ENCODE results near the gene TMEM62. TPM values are rescaled to one million over a fixed set of nuclear protein-coding genes. Genes with fewer than 3 reads are reported as not detected.

TMEM62 gene
- total RNA-seq, 1 experiment from 2014 or later, result 7.2 TPM

GRCh38 chr15:43219929-43220928 lies 86.8 kb downstream of the TMEM62 start:
- Histone ChIP-seq H3T11ph (ENCODE audit: low read length) (no peak overlapping the region), H2BK120ac (ENCODE audit: low read depth, low read length, poor library complexity, severe bottlenecking) (no peak overlapping the region), H3K79me1 (ENCODE audit: insufficient read depth, low read depth, low read length, poor library complexity, severe bottlenecking) (no peaks in the 10 kb centered on the region), H3K27me3 (ENCODE audit: insufficient read depth, low read length) (no peaks in the 10 kb centered on the region), H4K5ac (ENCODE audit: insufficient read length, low read depth, low read length) (no peak overlapping the region), H3K23me2 (ENCODE audit: insufficient read length, low read depth, low read length, poor library complexity, severe bottlenecking) (no peaks in the 10 kb centered on the region), H2AK5ac (ENCODE audit: insufficient read length, low read length) (no peak overlapping the region), H4K20me1 (ENCODE audit: control insufficient read depth, insufficient read depth, insufficient read length) (no peaks in the 10 kb centered on the region), H3K56ac (ENCODE audit: insufficient read length, low read depth, low read length) (no peak overlapping the region), H2BK5ac (ENCODE audit: insufficient read length, low read length) (no peak overlapping the region), H3K9me3 (ENCODE audit: control insufficient read depth, low read depth, low read length) (no peaks in the 10 kb centered on the region), H2BK12ac (ENCODE audit: insufficient read length, low read depth, low read length) (no peak overlapping the region), H2BK20ac (ENCODE audit: low read depth, low read length, poor library complexity, severe bottlenecking) (no peak overlapping the region), H3K18ac (ENCODE audit: insufficient read length, low read depth, low read length) (no peak overlapping the region), H3K27ac (ENCODE audit: insufficient read length, low read depth, low read length) (no peak overlapping the region), H3K9ac (ENCODE audit: extremely low read depth, insufficient read length, low read length) (no peak overlapping the region), H3K79me2 (ENCODE audit: insufficient read depth, low read length) (no peaks in the 10 kb centered on the region), H3K4ac (ENCODE audit: low read depth, low read length) (no peak overlapping the region), H3K14ac (ENCODE audit: insufficient read depth, low read length) (no peak overlapping the region), H3K4me2 (ENCODE audit: insufficient read depth, insufficient read length, low read length) (no peak overlapping the region), H3K23ac (ENCODE audit: insufficient read length, low read depth, low read length) (no peak overlapping the region), H3K4me1 (ENCODE audit: insufficient read depth, low read length) (no peaks in the 10 kb centered on the region), H2AFZ (ENCODE audit: low read length) (no peak overlapping the region), H4K91ac (ENCODE audit: insufficient read length, low read depth, low read length) (no peak overlapping the region), H2BK15ac (ENCODE audit: low read depth, low read length) (no peak overlapping the region), H4K8ac (replicated peaks; ENCODE audit: insufficient read length, low read depth, low read length) (no peak overlapping the region)
- no CpG with 5 or more reads among the region's 16 CpGs for WGBS (ENCODE audit: extremely low coverage, insufficient read length, low lambda C conversion rate)
- H3K9me3 Mint-ChIP-seq, result no peaks in the 10 kb centered on the region
- H3K27me3 Mint-ChIP-seq (ENCODE audit: low read depth), result peaks cover 1% of the 10 kb centered on the region; the same call in 1 of the 2 replicates
- H3K4me3 Mint-ChIP-seq, result no peak overlapping the region
- no peak for TF ChIP-seq CTCF (conservative IDR thresholded peaks at IDR 0.05)
- no peaks in the 10 kb centered on the region for H3K36me3 Mint-ChIP-seq (ENCODE audit: insufficient read depth in 1 of 3, low read depth in 3 of 3)
- peaks cover 5 to 9% of the 10 kb centered on the region in 2 experiments for H3K4me1 Mint-ChIP-seq
- DNase-seq, result peak; percentile 15
- H3K27ac Mint-ChIP-seq, result no peak overlapping the region

All from H9 (cell line).